Activated CD8-positive, alpha-beta memory T cell treated with anti-CD3 and anti-CD28 coated beads, Interleukin-2, amount 50 U/mL, for 48 hours (primary cell): Measurements from ENCODE around the gene DGKD.
A peak's percentile ranks its signal among the peaks of the same experiment; 100 is the strongest.

Experiments used
- DNase-seq: peaks from one replicate; pipeline ENCODE4 v3.0.0-alpha.2; 2020

Gene DGKD

GRCh38 chr2:233414273-233414654, 60.0 kb downstream of the DGKD start:
- DNase-seq = no peak

GRCh38 chr2:233414777-233415570, 60.7 kb downstream of the DGKD start:
- no peak for DNase-seq

- no peak for DNase-seq
Measured at GRCh38 chr2:233416199-233416598, 61.9 kb downstream of the DGKD start.

- no peak for DNase-seq
Measured at GRCh38 chr2:233416706-233417105, 62.4 kb downstream of the DGKD start.

GRCh38 chr2:233417282-233417681, 63.0 kb downstream of the DGKD start:
- DNase-seq = no peak

- DNase-seq = peak; percentile 43
Measured at GRCh38 chr2:233418052-233418760, 63.9 kb downstream of the DGKD start.

- DNase-seq = peak; percentile 71
Measured at GRCh38 chr2:233418761-233419546, 64.7 kb downstream of the DGKD start.

GRCh38 chr2:233419602-233420391, 65.5 kb downstream of the DGKD start:
- DNase-seq = peak; percentile 65

- DNase-seq = peak; percentile 46
Measured at GRCh38 chr2:233421091-233421816, 67.0 kb downstream of the DGKD start.

- DNase-seq = peak; percentile 72
Measured at GRCh38 chr2:233422050-233422639, 67.9 kb downstream of the DGKD start.

GRCh38 chr2:233422649-233423551, 68.6 kb downstream of the DGKD start:
- DNase-seq = peak; percentile 29

GRCh38 chr2:233423552-233423860, 69.2 kb downstream of the DGKD start:
- peak; percentile 44 for DNase-seq

- peak; percentile 28 for DNase-seq
Measured at GRCh38 chr2:233424154-233424951, 70.1 kb downstream of the DGKD start.

GRCh38 chr2:233426619-233427342, 72.5 kb downstream of the DGKD start:
- DNase-seq = peak; percentile 73

- peak; percentile 48 for DNase-seq
Measured at GRCh38 chr2:233428008-233428407, 73.7 kb downstream of the DGKD start.

- DNase-seq = peak; percentile 36
Measured at GRCh38 chr2:233428438-233428837, 74.1 kb downstream of the DGKD start.

GRCh38 chr2:233429175-233429897, 75.0 kb downstream of the DGKD start:
- peak; percentile 40 for DNase-seq

GRCh38 chr2:233430081-233430480, 75.8 kb downstream of the DGKD start:
- no peak for DNase-seq
